ENCODE data around the gene ZNF516. TPM values are rescaled to one million over a fixed set of nuclear protein-coding genes. Genes with fewer than 3 reads are reported as not detected.
A peak's percentile ranks its signal among the peaks of the same experiment; 100 is the strongest.

The ZNF516 gene
- total and polyA plus RNA-seq, 10 of the 15 experiments (the other 5 are each of a cell fraction or from before 2014, with no cell fraction given): 2.0 to 32.0 (median 8.3) TPM

DNA sequence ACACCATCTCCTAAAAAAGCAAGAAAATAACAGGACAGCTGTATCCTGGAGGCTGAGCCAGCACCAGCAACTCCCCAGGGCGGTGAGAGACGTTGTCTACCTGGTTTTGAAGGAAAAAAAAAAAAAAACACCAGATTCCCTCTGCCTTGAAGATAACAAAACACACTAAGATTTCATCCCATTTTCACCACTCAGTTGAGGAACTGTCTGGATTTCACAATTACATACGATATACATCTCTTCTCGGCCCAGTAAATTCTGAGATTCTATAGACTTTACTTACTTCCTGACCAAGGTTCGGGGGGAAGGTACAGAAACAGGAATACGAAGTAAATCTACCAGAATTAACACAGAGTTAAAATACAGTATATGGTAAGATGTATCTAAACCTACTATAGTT is 8.5 kb downstream of the ZNF516 start (continued):
- TF ChIP-seq RCOR1 (conservative IDR thresholded peaks at IDR 0.05; ENCODE audit: low read depth, low read length): no peak

DNA sequence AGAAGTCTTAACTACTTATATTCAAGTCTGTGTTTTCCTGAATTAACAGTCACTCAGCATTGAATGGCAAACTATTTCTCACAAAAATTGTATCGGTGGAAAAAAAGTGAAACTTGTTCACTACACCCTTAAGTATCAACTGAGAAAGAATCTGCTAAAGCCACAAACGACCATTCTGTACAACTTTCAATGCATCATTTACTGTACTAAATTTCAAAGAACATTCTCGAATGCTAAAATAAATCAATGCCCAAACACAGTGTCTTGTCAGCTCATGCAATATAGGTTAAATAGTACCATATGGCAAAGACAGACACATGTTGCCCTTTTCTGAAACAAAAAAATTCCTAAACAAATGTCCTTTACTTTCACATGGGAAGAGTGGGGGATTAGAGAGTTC is 9.0 kb downstream of the ZNF516 start:
- CTCF ChIA-PET: no interaction called here
- intact Hi-C loops (cut with micrococcal nuclease; ENCODE audit: unreplicated experiment): loop anchor here (10.0 kb wide), 1 partner anchor 1281 kb away; the partner anchor contains the start of gene PTGR3

More for the DNA sequence above, 9.0 kb downstream of the ZNF516 start:
- Histone ChIP-seq H3K9ac (ENCODE audit: control insufficient read depth, insufficient read depth, low read length) (no peak overlapping the region; the same call in 1 of the 2 replicates), H3K4me1 (ENCODE audit: control insufficient read depth, insufficient read depth, low read length) (peaks cover 30% of the 10 kb centered on the region), H3K36me3 (ENCODE audit: control insufficient read depth in 2 of 2, insufficient read depth in 2 of 2, low read length in 1 of 2) (peaks cover 5 to 6% of the 10 kb centered on the region in 2 experiments; a peak in 2 of 4 replicates), H3K27ac (ENCODE audit: control insufficient read depth, insufficient read depth) (peak overlapping the region; percentile 39; the same call in 1 of the 2 replicates), H2AFZ (ENCODE audit: control insufficient read depth, low read depth, low read length) (no peak overlapping the region), H3K27me3 (replicated peaks in 1 of 2; ENCODE audit: control insufficient read depth in 2 of 2, insufficient read depth in 2 of 2, low read length in 1 of 2) (no peaks in the 10 kb centered on the region), H3K9me3 (replicated peaks; ENCODE audit: control insufficient read depth, insufficient read depth, low read length) (no peaks in the 10 kb centered on the region), H3K4me2 (ENCODE audit: control insufficient read depth, insufficient read depth) (peak overlapping the region; percentile 80), H4K20me1 (ENCODE audit: control insufficient read depth, insufficient read depth) (0 out of 2 replicates have a peak, but pooled peaks cover 2% of the 10 kb centered on the region), H3K79me2 (ENCODE audit: control insufficient read depth, insufficient read depth, low read length) (peaks cover 97% of the 10 kb centered on the region), H3K4me3 (peak overlapping the region; percentile 43; the same call in 1 of the 2 replicates)
- whole genome bisulfite sequencing (ENCODE audit: insufficient coverage, insufficient replicate concordance, low lambda C conversion rate, missing lambda C conversion rate): 6% methylated on average over 3 of the region's 3 CpGs
- SMC1A ChIA-PET (ENCODE audit: uncharacterized antibody, unreplicated experiment): interaction anchor here (0.7 to 1.3 kb wide), 4 partner anchors 10 to 652 kb away, joined by 3 to 5 read pairs (median 4); no protein-coding TSS in a partner anchor
- FAIRE-seq: peak; percentile 76
- ATAC-seq: peak; percentile 44
- TF ChIP-seq RUNX3 (IDR thresholded peaks at IDR 0.05; ENCODE audit: low read length) (peak; percentile 33; the same call in 1 of the 2 replicates), MTA3 (IDR thresholded peaks at IDR 0.05; ENCODE audit: borderline replicate concordance, low read length) (no peak), SP1 (IDR thresholded peaks at IDR 0.05; ENCODE audit: low read depth, low read length) (no peak), FOS (IDR thresholded peaks at IDR 0.05; ENCODE audit: borderline replicate concordance, extremely low read depth, insufficient read length) (no peak)
- TF ChIP-seq, protein P1, sequence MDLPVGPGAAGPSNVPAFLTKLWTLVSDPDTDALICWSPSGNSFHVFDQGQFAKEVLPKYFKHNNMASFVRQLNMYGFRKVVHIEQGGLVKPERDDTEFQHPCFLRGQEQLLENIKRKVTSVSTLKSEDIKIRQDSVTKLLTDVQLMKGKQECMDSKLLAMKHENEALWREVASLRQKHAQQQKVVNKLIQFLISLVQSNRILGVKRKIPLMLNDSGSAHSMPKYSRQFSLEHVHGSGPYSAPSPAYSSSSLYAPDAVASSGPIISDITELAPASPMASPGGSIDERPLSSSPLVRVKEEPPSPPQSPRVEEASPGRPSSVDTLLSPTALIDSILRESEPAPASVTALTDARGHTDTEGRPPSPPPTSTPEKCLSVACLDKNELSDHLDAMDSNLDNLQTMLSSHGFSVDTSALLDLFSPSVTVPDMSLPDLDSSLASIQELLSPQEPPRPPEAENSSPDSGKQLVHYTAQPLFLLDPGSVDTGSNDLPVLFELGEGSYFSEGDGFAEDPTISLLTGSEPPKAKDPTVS (IDR thresholded peaks at IDR 0.05; ENCODE audit: low read depth, low read length): peak; percentile 61; the same call in 1 of the 2 replicates
- TF ChIP-seq, protein P2, sequence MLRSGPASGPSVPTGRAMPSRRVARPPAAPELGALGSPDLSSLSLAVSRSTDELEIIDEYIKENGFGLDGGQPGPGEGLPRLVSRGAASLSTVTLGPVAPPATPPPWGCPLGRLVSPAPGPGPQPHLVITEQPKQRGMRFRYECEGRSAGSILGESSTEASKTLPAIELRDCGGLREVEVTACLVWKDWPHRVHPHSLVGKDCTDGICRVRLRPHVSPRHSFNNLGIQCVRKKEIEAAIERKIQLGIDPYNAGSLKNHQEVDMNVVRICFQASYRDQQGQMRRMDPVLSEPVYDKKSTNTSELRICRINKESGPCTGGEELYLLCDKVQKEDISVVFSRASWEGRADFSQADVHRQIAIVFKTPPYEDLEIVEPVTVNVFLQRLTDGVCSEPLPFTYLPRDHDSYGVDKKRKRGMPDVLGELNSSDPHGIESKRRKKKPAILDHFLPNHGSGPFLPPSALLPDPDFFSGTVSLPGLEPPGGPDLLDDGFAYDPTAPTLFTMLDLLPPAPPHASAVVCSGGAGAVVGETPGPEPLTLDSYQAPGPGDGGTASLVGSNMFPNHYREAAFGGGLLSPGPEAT (IDR thresholded peaks at IDR 0.05; ENCODE audit: low read depth): peak; percentile 41; the same call in 1 of the 2 replicates
- DNase-seq (ENCODE audit: low read depth, low spot score): no peak
- POLR2A ChIA-PET: interaction anchor here (1.6 kb wide), 1 partner anchor 8 kb away, joined by 3 read pairs; no protein-coding TSS in a partner anchor
- RAD21 ChIA-PET (ENCODE audit: unreplicated experiment): interaction anchor here (1.5 kb wide), 1 partner anchor 10 kb away, joined by 5 read pairs; no protein-coding TSS in a partner anchor
- BruUV-seq (replicated peaks): no TSS peak
- in situ Hi-C loops (cut with MboI): no loop called here

All from GM12878 (cell line).